PC-3 (cell line): Measurements from ENCODE around the gene TFG.

Experiments
- EZH2 ChIP-seq: fragments of 300-600 bp; sonication (generic); IDR thresholded peaks from one replicate; pipeline ENCODE4 v1.6.1; 2017; ENCODE audit warnings: antibody characterized with exemption, mild to moderate bottlenecking, low read length; ENCODE audit not compliant: unreplicated experiment
- EZH2phosphoT487 ChIP-seq: fragments of 300-600 bp; sonication (generic); IDR thresholded peaks from 2 replicates; pipeline ENCODE4 v1.6.1; 2018; ENCODE audit warnings: mild to moderate bottlenecking, antibody characterized with exemption, low read length, borderline replicate concordance
- TF ChIP-seq, protein P1 (sequence below): fragments of 300-600 bp; sonication (generic); conservative IDR thresholded peaks from 2 replicates; pipeline ENCODE4 v1.5.1; 2017; ENCODE audit warnings: antibody characterized with exemption, low read depth, mild to moderate bottlenecking, low read length

DNA sequence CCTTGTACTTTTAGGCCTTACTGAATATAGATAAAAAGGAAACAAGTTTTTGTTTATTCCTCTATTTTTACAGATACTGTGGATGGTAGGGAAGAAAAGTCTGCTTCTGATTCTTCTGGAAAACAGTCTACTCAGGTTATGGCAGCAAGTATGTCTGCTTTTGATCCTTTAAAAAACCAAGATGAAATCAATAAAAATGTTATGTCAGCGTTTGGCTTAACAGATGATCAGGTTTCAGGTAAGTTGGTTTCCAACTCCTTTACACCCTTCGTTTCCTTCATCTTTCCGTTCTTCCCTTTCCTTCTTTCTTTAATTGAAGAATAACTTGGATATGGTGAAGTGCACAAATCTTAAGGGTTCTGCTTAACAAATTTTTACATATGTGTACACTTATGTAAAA, 23.1 kb downstream of the TFG start:
- TF ChIP-seq, protein P1, sequence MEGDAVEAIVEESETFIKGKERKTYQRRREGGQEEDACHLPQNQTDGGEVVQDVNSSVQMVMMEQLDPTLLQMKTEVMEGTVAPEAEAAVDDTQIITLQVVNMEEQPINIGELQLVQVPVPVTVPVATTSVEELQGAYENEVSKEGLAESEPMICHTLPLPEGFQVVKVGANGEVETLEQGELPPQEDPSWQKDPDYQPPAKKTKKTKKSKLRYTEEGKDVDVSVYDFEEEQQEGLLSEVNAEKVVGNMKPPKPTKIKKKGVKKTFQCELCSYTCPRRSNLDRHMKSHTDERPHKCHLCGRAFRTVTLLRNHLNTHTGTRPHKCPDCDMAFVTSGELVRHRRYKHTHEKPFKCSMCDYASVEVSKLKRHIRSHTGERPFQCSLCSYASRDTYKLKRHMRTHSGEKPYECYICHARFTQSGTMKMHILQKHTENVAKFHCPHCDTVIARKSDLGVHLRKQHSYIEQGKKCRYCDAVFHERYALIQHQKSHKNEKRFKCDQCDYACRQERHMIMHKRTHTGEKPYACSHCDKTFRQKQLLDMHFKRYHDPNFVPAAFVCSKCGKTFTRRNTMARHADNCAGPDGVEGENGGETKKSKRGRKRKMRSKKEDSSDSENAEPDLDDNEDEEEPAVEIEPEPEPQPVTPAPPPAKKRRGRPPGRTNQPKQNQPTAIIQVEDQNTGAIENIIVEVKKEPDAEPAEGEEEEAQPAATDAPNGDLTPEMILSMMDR: no peak
- no peak for TF ChIP-seq EZH2
- TF ChIP-seq EZH2phosphoT487: no peak
